Measurements from ENCODE around the gene NEU4. TPM values are rescaled to one million over a fixed set of nuclear protein-coding genes. Genes with fewer than 3 reads are reported as not detected.

NEU4 gene
- total and polyA plus RNA-seq, 9 of the 15 experiments (the other 6 are each of a cell fraction or from before 2014, with no cell fraction given) = 0.01 to 0.40 TPM; not detected in 7

- peaks cover 8% of the 10 kb centered on the region; the same call in 1 of the 2 replicates for H3K9me3 ChIP-seq (replicated peaks; ENCODE audit: control insufficient read depth, insufficient read depth, low read depth, low read length)
- no peak overlapping the region for H3K4me2 ChIP-seq (ENCODE audit: insufficient read depth, low read length)
- no peak overlapping the region for H3K4me3 ChIP-seq
- peak; percentile 75; the same call in 1 of the 2 replicates for TF ChIP-seq ZFP1 (CRISPR knock-in tag; IDR thresholded peaks at IDR 0.05)
- no peak for TF ChIP-seq ZNF561 (CRISPR knock-in tag; conservative IDR thresholded peaks at IDR 0.05)
- TF ChIP-seq HLTF (IDR thresholded peaks at IDR 0.05) = no peak
- TF ChIP-seq CBX3 (IDR thresholded peaks at IDR 0.05; ENCODE audit: borderline replicate concordance in 1 of 2, low read length in 2 of 2) = peak in 1 of 2 experiments; percentile 93; a peak in 2 of 3 replicates
- TF ChIP-seq TRIM28 (IDR thresholded peaks at IDR 0.05) = peak; percentile 85
- no peak for TF ChIP-seq RCOR1 (IDR thresholded peaks at IDR 0.05; ENCODE audit: borderline replicate concordance in 1 of 2, low read depth in 2 of 2, low read length in 2 of 2)
- peak; percentile 59 for TF ChIP-seq ZNF280A (IDR thresholded peaks at IDR 0.05; ENCODE audit: low read depth, partially characterized antibody)
- H3K9me1 ChIP-seq (ENCODE audit: control insufficient read depth, insufficient read depth, low read length) = no peaks in the 10 kb centered on the region
- peaks cover 8 to 10% of the 10 kb centered on the region in 2 experiments; a peak in 4 of 5 replicates for H3K4me1 ChIP-seq (replicated peaks in 1 of 2; ENCODE audit: control insufficient read depth in 2 of 2, insufficient read depth in 2 of 2, low read length in 2 of 2)
- no peaks in the 10 kb centered on the region for H3K27me3 ChIP-seq (ENCODE audit: control insufficient read depth in 2 of 2, insufficient read depth in 2 of 2, low read length in 2 of 2)
- intact Hi-C loops (cut with micrococcal nuclease) = no loop called here
- ChIA-PET CTCF (ENCODE audit: low intra/inter-chr PET ratio) (no interaction called here), POLR2A (no interaction called here)
- H2AFZ ChIP-seq (ENCODE audit: low read depth, low read length) = no peak overlapping the region
- H3K27ac ChIP-seq (ENCODE audit: extremely low read depth, low read depth, low read length) = no peak overlapping the region
- ATAC-seq (no peak), DNase-seq (ENCODE audit: extremely low read depth in 1 of 4, low spot score in 3 of 4) (no peak), FAIRE-seq (no peak)
- BruUV-seq (replicated peaks) = no TSS peak
- H3K9ac ChIP-seq (ENCODE audit: insufficient read depth in 1 of 2, low read depth in 2 of 2, low read length in 2 of 2) = no peak overlapping the region
- WGBS (ENCODE audit: insufficient coverage, low coverage, missing lambda C conversion rate) = 4% methylated on average over 2 of the region's 2 CpGs
- no peaks in the 10 kb centered on the region for H3K79me2 ChIP-seq (ENCODE audit: control insufficient read depth, insufficient read depth, low read length)
- H4K20me1 ChIP-seq (replicated peaks; ENCODE audit: control insufficient read depth, insufficient read depth, low read length) = no peaks in the 10 kb centered on the region
- H3K36me3 ChIP-seq (ENCODE audit: control insufficient read depth, insufficient read depth, low read length) = no peaks in the 10 kb centered on the region
- in situ Hi-C loops (cut with MboI) = no loop called here
Measured at GRCh38 chr2:241827394-241827793, 18.4 kb downstream of the NEU4 start.

Measured in K562 (cell line).